Spleen (tissue), 7 donors: ENCODE data around the gene CDS2.

Experiments
- CTCF ChIP-seq, 11 experiments: fragments of 200-600 bp in 7 of 11; fragments of 450-650 bp in 4 of 11; sonication (generic) in 4 of 11; IDR thresholded peaks in 8 of 11; conservative IDR thresholded peaks in 3 of 11; 1 replicate in 7 of 11; 2 replicates in 4 of 11; pipeline versions ENCODE4 v1.4.0 to v1.8.0; 2016 to 2021; ENCODE audit warnings: antibody characterized with exemption in 11 of 11, inconsistent platforms in 4 of 11, mild to moderate bottlenecking in 1 of 11
- POLR2A ChIP-seq, 3 donors: fragments of 450-650 bp; IDR thresholded peaks; one replicate each; pipeline ENCODE4 v1.5.1; 2017; ENCODE audit warnings: antibody characterized with exemption in 3 of 3, mild to moderate bottlenecking in 1 of 3
- donor health status: DM: no; HTN: no; CAD: no; lungs with moderate emphysema.
- donor health status: DM: no; HTN: no; CAD: no.
- donor health status: DM: no; HTN: no; CAD: no.

- TF ChIP-seq CTCF (IDR thresholded peaks at IDR 0.05 in 8 of 11, conservative IDR thresholded peaks at IDR 0.05 in 3 of 11) (no peak), POLR2A (IDR thresholded peaks at IDR 0.05) (no peak)
Measured at GRCh38 chr20:5172903-5173463, 46.2 kb downstream of the CDS2 start.
